Fibroblast of peridontal ligament (primary cell): ENCODE data around the gene PTPRT.

Experiments used
- DNase-seq: peaks from one replicate; pipeline ENCODE4 v3.0.0-alpha.2; 2010; ENCODE audit errors: extremely low read depth

The PTPRT gene

GRCh38 chr20:42475773-42476172 is 713.9 kb downstream of the PTPRT start:
- DNase-seq, result no peak

GRCh38 chr20:42474646-42475045 is 715.1 kb downstream of the PTPRT start:
- no peak for DNase-seq

- no peak for DNase-seq
Observed at GRCh38 chr20:42472198-42472597, 717.5 kb downstream of the PTPRT start.

GRCh38 chr20:42461965-42462593 is 727.6 kb downstream of the PTPRT start:
- DNase-seq, result no peak

- no peak for DNase-seq
Observed at GRCh38 chr20:42461291-42461690, 728.4 kb downstream of the PTPRT start.

GRCh38 chr20:42447270-42447669 is 742.4 kb downstream of the PTPRT start:
- DNase-seq, result no peak

GRCh38 chr20:42444799-42445198 is 744.9 kb downstream of the PTPRT start:
- DNase-seq, result no peak

GRCh38 chr20:42443200-42443599 is 746.5 kb downstream of the PTPRT start:
- no peak for DNase-seq

- DNase-seq, result no peak
Observed at GRCh38 chr20:42442716-42443115, 747.0 kb downstream of the PTPRT start.

- DNase-seq, result no peak
Observed at GRCh38 chr20:42441864-42442331, 747.8 kb downstream of the PTPRT start.

- no peak for DNase-seq
Observed at GRCh38 chr20:42441196-42441863, 748.4 kb downstream of the PTPRT start.

GRCh38 chr20:42435230-42435629 is 754.5 kb downstream of the PTPRT start:
- no peak for DNase-seq

- DNase-seq, result no peak
Observed at GRCh38 chr20:42432496-42433334, 757.0 kb downstream of the PTPRT start.

GRCh38 chr20:42430598-42430997 is 759.1 kb downstream of the PTPRT start:
- no peak for DNase-seq

GRCh38 chr20:42429761-42430458 is 759.8 kb downstream of the PTPRT start:
- no peak for DNase-seq

- DNase-seq, result no peak
Observed at GRCh38 chr20:42419814-42420532, 769.7 kb downstream of the PTPRT start.

- no peak for DNase-seq
Observed at GRCh38 chr20:42406826-42407225, 782.9 kb downstream of the PTPRT start.

GRCh38 chr20:42402455-42402854 is 787.3 kb downstream of the PTPRT start:
- no peak for DNase-seq

GRCh38 chr20:42401613-42402012 is 788.1 kb downstream of the PTPRT start:
- DNase-seq, result no peak

- no peak for DNase-seq
Observed at GRCh38 chr20:42399802-42400201, 789.9 kb downstream of the PTPRT start.

GRCh38 chr20:42392442-42392841 is 797.3 kb downstream of the PTPRT start:
- DNase-seq, result no peak
